HEK293 (cell line): ENCODE measurements around the gene SETD1A.

Source experiments
- BCL6B ChIP-seq: fragments of 450-650 bp; formaldehyde crosslinking; IDR thresholded peaks from 2 replicates; pipeline ENCODE4 v1.5.1; 2017; ENCODE audit warnings: missing biosample characterization, missing genetic modification characterization
- HOXA7 ChIP-seq: sonication (generic); formaldehyde crosslinking; IDR thresholded peaks from 2 replicates; pipeline ENCODE4 v1.8.1; 2022; ENCODE audit warnings: missing genetic modification reagents, borderline replicate concordance
- MZF1 ChIP-seq: fragments of 450-650 bp; formaldehyde crosslinking; IDR thresholded peaks from 2 replicates; pipeline ENCODE4 v1.5.1; 2017; ENCODE audit warnings: missing biosample characterization, missing genetic modification characterization, borderline replicate concordance
- OVOL3 ChIP-seq: fragments of 450-650 bp; formaldehyde crosslinking; IDR thresholded peaks from 2 replicates; pipeline ENCODE4 v1.5.1; 2016; ENCODE audit warnings: missing biosample characterization, missing genetic modification characterization
- PBX3 ChIP-seq: sonication (generic); formaldehyde crosslinking; IDR thresholded peaks from 2 replicates; pipeline ENCODE4 v1.8.1; 2022; ENCODE audit warnings: mild to moderate bottlenecking, moderate library complexity, missing genetic modification reagents
- SCRT1 ChIP-seq: fragments of 450-650 bp; formaldehyde crosslinking; IDR thresholded peaks from 2 replicates; pipeline ENCODE4 v1.5.1; 2016; ENCODE audit warnings: missing biosample characterization, missing genetic modification characterization, borderline replicate concordance
- ZBTB17 ChIP-seq: fragments of 450-650 bp; formaldehyde crosslinking; IDR thresholded peaks from 2 replicates; pipeline ENCODE4 v1.5.1; 2016; ENCODE audit warnings: missing biosample characterization, missing genetic modification characterization
- ZFP37 ChIP-seq: fragments of 450-650 bp; formaldehyde crosslinking; IDR thresholded peaks from 2 replicates; pipeline ENCODE4 v1.5.1; 2016; ENCODE audit warnings: missing biosample characterization, missing genetic modification characterization
- ZNF121 ChIP-seq: fragments of 450-650 bp; formaldehyde crosslinking; IDR thresholded peaks from 2 replicates; pipeline ENCODE4 v1.5.1; 2016; ENCODE audit warnings: missing biosample characterization, missing genetic modification characterization
- ZNF169 ChIP-seq: fragments of 450-650 bp; formaldehyde crosslinking; IDR thresholded peaks from 2 replicates; pipeline ENCODE4 v1.5.1; 2016; ENCODE audit warnings: missing biosample characterization, missing genetic modification characterization
- ZNF202 ChIP-seq: fragments of 450-650 bp; formaldehyde crosslinking; IDR thresholded peaks from 2 replicates; pipeline ENCODE4 v1.5.1; 2016; ENCODE audit warnings: missing biosample characterization, missing genetic modification characterization, borderline replicate concordance
- ZNF274 ChIP-seq, 2 experiments: fragments of 200-500 bp in 1 of 2; fragments of 450-650 bp in 1 of 2; sonication (Bioruptor generic) in 1 of 2; formaldehyde crosslinking in 1 of 2; IDR thresholded peaks; 2 replicates each; pipeline versions ENCODE4 v1.5.1 to v1.6.1; 2014 to 2016; ENCODE audit warnings: borderline replicate concordance in 1 of 2, inconsistent platforms in 1 of 2, low read length in 1 of 2, missing biosample characterization in 1 of 2, missing genetic modification characterization in 1 of 2
- ZNF292 ChIP-seq: fragments of 450-650 bp; formaldehyde crosslinking; IDR thresholded peaks from 2 replicates; pipeline ENCODE4 v1.5.1; 2016; ENCODE audit warnings: low read depth, missing biosample characterization, missing genetic modification characterization, borderline replicate concordance
- ZNF302 ChIP-seq: fragments of 450-650 bp; formaldehyde crosslinking; IDR thresholded peaks from 2 replicates; pipeline ENCODE4 v1.5.1; 2016; ENCODE audit warnings: missing biosample characterization, missing genetic modification characterization, low read depth
- ZNF426 ChIP-seq: fragments of 450-650 bp; formaldehyde crosslinking; IDR thresholded peaks from 2 replicates; pipeline ENCODE4 v1.5.1; 2017; ENCODE audit warnings: missing biosample characterization, missing genetic modification characterization, mild to moderate bottlenecking, inconsistent platforms, moderate library complexity
- ZNF48 ChIP-seq: fragments of 450-650 bp; formaldehyde crosslinking; IDR thresholded peaks from 2 replicates; pipeline ENCODE4 v1.5.1; 2016; ENCODE audit warnings: missing biosample characterization, missing genetic modification characterization
- ZNF501 ChIP-seq: fragments of 450-650 bp; formaldehyde crosslinking; IDR thresholded peaks from 2 replicates; pipeline ENCODE4 v1.5.1; 2016; ENCODE audit warnings: missing biosample characterization, missing genetic modification characterization
- ZNF521 ChIP-seq: fragments of 450-650 bp; formaldehyde crosslinking; IDR thresholded peaks from 2 replicates; pipeline ENCODE4 v1.5.1; 2017; ENCODE audit warnings: missing biosample characterization, mild to moderate bottlenecking, missing genetic modification characterization
- ZNF530 ChIP-seq: fragments of 450-650 bp; formaldehyde crosslinking; IDR thresholded peaks from 2 replicates; pipeline ENCODE4 v1.5.1; 2016; ENCODE audit warnings: low read depth, missing biosample characterization, missing genetic modification characterization
- ZNF548 ChIP-seq: fragments of 450-650 bp; formaldehyde crosslinking; IDR thresholded peaks from 2 replicates; pipeline ENCODE4 v1.5.1; 2016; ENCODE audit warnings: missing biosample characterization, missing genetic modification characterization
- ZNF560 ChIP-seq: fragments of 450-650 bp; formaldehyde crosslinking; IDR thresholded peaks from 2 replicates; pipeline ENCODE4 v1.5.1; 2017; ENCODE audit warnings: missing biosample characterization, missing genetic modification characterization, borderline replicate concordance
- ZNF585B ChIP-seq: fragments of 450-650 bp; formaldehyde crosslinking; IDR thresholded peaks from 2 replicates; pipeline ENCODE4 v1.5.1; 2016; ENCODE audit warnings: missing biosample characterization, missing genetic modification characterization
- ZNF623 ChIP-seq: fragments of 450-650 bp; formaldehyde crosslinking; IDR thresholded peaks from 2 replicates; pipeline ENCODE4 v1.5.1; 2016; ENCODE audit warnings: missing biosample characterization, missing genetic modification characterization
- ZNF658 ChIP-seq: fragments of 450-650 bp; formaldehyde crosslinking; IDR thresholded peaks from 2 replicates; pipeline ENCODE4; 2016; ENCODE audit warnings: missing biosample characterization, missing genetic modification characterization
- ZNF664 ChIP-seq: fragments of 450-650 bp; formaldehyde crosslinking; IDR thresholded peaks from 2 replicates; pipeline ENCODE4 v1.5.1; 2016; ENCODE audit warnings: missing biosample characterization, missing genetic modification characterization
- TF ChIP-seq, protein P1 (sequence below): fragments of 450-650 bp; formaldehyde crosslinking; IDR thresholded peaks from 2 replicates; pipeline ENCODE4 v1.5.1; 2016; ENCODE audit warnings: missing biosample characterization, missing genetic modification characterization, low read depth
- TF ChIP-seq, protein P2 (sequence below): fragments of 450-650 bp; IDR thresholded peaks from 2 replicates; pipeline ENCODE4 v1.5.1; 2018; ENCODE audit warnings: missing biosample characterization, missing genetic modification characterization
- TF ChIP-seq, protein P3 (sequence below): fragments of 450-650 bp; formaldehyde crosslinking; IDR thresholded peaks from 2 replicates; pipeline ENCODE4 v1.5.1; 2016; ENCODE audit warnings: missing biosample characterization, missing genetic modification characterization
- TF ChIP-seq, protein P4 (sequence below): fragments of 450-650 bp; formaldehyde crosslinking; IDR thresholded peaks from 2 replicates; pipeline ENCODE4 v1.5.1; 2017; ENCODE audit warnings: missing biosample characterization, missing genetic modification characterization

Gene SETD1A

DNA sequence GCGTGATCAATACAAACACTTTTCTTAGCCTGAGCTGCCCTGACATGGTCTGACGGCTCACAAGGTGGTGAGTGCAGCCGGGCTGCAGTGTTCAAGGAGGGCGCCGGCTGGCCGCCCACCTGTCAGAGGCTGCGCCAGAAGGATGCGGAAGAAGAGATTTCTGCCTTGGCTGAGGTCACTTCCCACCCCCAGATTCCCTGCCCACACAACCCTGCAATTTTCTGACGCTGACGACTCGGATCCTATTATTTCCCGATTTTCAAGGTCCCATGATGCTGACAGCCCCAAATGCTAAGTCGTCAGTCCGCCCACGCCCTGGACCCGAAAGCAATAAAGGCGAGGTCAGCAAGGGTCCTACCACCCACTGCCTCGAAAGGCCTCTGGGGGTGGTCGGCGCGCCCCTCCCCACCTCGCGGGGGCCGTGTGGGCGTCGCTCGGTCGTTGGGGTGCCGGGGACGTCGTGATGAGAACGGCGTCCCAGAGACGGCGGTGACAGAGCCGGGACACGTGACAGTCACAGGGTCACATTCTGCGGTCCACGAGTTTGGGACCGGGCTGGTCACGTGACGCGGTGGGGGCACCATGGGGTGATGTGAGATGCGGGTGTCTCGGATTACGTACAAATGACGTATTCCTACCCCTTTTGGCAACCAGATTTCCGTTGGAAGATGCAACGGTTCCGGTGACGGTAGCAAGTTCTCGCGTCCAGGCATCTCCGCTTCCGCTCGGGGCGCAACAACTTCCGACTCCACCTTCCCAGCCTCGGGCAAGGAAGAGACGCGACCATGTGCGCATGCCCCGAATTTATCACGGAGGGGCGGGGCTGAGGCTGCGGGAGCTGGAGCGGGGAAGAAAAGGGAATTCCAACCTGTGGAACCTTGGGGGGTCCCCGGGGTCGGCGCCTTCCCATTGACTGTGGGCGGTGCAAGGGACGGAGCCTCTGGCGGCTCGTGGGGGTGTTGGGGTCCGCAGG lies 75.5 kb downstream of the SETD1A start, which contains the start of gene STX4 (continued):
- TF ChIP-seq ZNF658 (tag by site-specific recombination) (no peak), ZNF302 (tag by site-specific recombination) (no peak), ZBTB17 (tag by site-specific recombination) (peak; percentile 97), SCRT1 (peak; percentile 60; the same call in 1 of the 2 replicates), HOXA7 (no peak), ZNF664 (tag by site-specific recombination) (no peak), BCL6B (tag by site-specific recombination) (0 out of 2 replicates have a peak, but pooled peaks have one; percentile 6), PBX3 (CRISPR knock-in tag) (no peak), ZNF292 (tag by site-specific recombination) (no peak), ZNF521 (tag by site-specific recombination) (no peak), ZNF585B (no peak), ZNF274 (IDR thresholded peaks at IDR 0.05; ENCODE audit: low read length) (no peak), ZNF274 (tag by site-specific recombination; IDR thresholded peaks at IDR 0.05; ENCODE audit: borderline replicate concordance) (no peak), ZNF426 (tag by site-specific recombination) (no peak), ZNF202 (tag by site-specific recombination) (no peak), ZNF169 (tag by site-specific recombination) (no peak), MZF1 (no peak), ZNF530 (no peak), ZNF48 (tag by site-specific recombination) (no peak), ZNF501 (peak; percentile 92), OVOL3 (no peak), ZFP37 (tag by site-specific recombination) (no peak; the same call in 1 of the 2 replicates), ZNF560 (no peak), ZNF623 (tag by site-specific recombination) (peak; percentile 47), ZNF548 (no peak), ZNF121 (no peak)
- TF ChIP-seq, protein P1, sequence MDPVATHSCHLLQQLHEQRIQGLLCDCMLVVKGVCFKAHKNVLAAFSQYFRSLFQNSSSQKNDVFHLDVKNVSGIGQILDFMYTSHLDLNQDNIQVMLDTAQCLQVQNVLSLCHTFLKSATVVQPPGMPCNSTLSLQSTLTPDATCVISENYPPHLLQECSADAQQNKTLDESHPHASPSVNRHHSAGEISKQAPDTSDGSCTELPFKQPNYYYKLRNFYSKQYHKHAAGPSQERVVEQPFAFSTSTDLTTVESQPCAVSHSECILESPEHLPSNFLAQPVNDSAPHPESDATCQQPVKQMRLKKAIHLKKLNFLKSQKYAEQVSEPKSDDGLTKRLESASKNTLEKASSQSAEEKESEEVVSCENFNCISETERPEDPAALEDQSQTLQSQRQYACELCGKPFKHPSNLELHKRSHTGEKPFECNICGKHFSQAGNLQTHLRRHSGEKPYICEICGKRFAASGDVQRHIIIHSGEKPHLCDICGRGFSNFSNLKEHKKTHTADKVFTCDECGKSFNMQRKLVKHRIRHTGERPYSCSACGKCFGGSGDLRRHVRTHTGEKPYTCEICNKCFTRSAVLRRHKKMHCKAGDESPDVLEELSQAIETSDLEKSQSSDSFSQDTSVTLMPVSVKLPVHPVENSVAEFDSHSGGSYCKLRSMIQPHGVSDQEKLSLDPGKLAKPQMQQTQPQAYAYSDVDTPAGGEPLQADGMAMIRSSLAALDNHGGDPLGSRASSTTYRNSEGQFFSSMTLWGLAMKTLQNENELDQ: no peak
- TF ChIP-seq, protein P2, sequence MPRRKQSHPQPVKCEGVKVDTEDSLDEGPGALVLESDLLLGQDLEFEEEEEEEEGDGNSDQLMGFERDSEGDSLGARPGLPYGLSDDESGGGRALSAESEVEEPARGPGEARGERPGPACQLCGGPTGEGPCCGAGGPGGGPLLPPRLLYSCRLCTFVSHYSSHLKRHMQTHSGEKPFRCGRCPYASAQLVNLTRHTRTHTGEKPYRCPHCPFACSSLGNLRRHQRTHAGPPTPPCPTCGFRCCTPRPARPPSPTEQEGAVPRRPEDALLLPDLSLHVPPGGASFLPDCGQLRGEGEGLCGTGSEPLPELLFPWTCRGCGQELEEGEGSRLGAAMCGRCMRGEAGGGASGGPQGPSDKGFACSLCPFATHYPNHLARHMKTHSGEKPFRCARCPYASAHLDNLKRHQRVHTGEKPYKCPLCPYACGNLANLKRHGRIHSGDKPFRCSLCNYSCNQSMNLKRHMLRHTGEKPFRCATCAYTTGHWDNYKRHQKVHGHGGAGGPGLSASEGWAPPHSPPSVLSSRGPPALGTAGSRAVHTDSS: no peak
- TF ChIP-seq, protein P3, sequence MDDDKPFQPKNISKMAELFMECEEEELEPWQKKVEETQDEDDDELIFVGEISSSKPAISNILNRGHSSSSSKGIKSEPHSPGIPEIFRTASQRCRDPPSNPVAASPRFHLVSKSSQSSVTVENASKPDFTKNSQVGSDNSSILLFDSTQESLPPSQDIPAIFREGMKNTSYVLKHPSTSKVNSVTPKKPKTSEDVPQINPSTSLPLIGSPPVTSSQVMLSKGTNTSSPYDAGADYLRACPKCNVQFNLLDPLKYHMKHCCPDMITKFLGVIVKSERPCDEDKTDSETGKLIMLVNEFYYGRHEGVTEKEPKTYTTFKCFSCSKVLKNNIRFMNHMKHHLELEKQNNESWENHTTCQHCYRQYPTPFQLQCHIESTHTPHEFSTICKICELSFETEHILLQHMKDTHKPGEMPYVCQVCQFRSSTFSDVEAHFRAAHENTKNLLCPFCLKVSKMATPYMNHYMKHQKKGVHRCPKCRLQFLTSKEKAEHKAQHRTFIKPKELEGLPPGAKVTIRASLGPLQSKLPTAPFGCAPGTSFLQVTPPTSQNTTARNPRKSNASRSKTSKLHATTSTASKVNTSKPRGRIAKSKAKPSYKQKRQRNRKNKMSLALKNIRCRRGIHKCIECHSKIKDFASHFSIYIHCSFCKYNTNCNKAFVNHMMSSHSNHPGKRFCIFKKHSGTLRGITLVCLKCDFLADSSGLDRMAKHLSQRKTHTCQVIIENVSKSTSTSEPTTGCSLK (tag by site-specific recombination): no peak
- TF ChIP-seq, protein P4, sequence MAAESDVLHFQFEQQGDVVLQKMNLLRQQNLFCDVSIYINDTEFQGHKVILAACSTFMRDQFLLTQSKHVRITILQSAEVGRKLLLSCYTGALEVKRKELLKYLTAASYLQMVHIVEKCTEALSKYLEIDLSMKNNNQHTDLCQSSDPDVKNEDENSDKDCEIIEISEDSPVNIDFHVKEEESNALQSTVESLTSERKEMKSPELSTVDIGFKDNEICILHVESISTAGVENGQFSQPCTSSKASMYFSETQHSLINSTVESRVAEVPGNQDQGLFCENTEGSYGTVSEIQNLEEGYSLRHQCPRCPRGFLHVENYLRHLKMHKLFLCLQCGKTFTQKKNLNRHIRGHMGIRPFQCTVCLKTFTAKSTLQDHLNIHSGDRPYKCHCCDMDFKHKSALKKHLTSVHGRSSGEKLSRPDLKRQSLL (tag by site-specific recombination): no peak
